K562 (cell line): ENCODE results near the gene C2CD2L. TPM values are rescaled to one million over a fixed set of nuclear protein-coding genes. Genes with fewer than 3 reads are reported as not detected.

Experiments
- CBX3 ChIP-seq, 2 experiments: IDR thresholded peaks; 1 replicate in 1 of 2; 2 replicates in 1 of 2; pipeline ENCODE4 v1.6.1; 2012; ENCODE audit warnings: inconsistent platforms in 2 of 2, low read length in 2 of 2, borderline replicate concordance in 1 of 2, control low read depth in 1 of 2
- EP400 ChIP-seq: fragments of 450-650 bp; IDR thresholded peaks from 2 replicates; pipeline ENCODE4 v1.6.1; 2017; ENCODE audit warnings: antibody characterized with exemption, mild to moderate bottlenecking, moderate library complexity
- HNRNPLL ChIP-seq: fragments of 200-400 bp; formaldehyde crosslinking; IDR thresholded peaks from 2 replicates; pipeline ENCODE4 v1.6.1; 2017; ENCODE audit warnings: low read length, low read depth, mild to moderate bottlenecking; ENCODE audit not compliant: poor library complexity, severe bottlenecking
- JUND ChIP-seq, 2 experiments: IDR thresholded peaks; 2 replicates in 1 of 2; 3 replicates in 1 of 2; pipeline ENCODE4 v1.6.1; 2011; ENCODE audit warnings: borderline replicate concordance in 2 of 2, low read depth in 2 of 2, low read length in 2 of 2, improper control_type of control experiment in 1 of 2, missing biosample characterization in 1 of 2, missing genetic modification characterization in 1 of 2, missing genetic modification reagents in 1 of 2
- L3MBTL2 ChIP-seq: fragments of 450-650 bp; IDR thresholded peaks from 2 replicates; pipeline ENCODE4 v1.6.1; 2016; ENCODE audit warnings: mild to moderate bottlenecking, moderate library complexity
- MYC ChIP-seq, 2 experiments: fragments of 250-450 bp in 1 of 2; sonication (Bioruptor Pico) in 1 of 2; IDR thresholded peaks; 2 replicates each; pipeline versions ENCODE4 v1.5.1 to v1.6.1; 2012 to 2021; ENCODE audit warnings: low read depth in 2 of 2, borderline replicate concordance in 1 of 2, improper control_type of control experiment in 1 of 2, low read length in 1 of 2, mild to moderate bottlenecking in 1 of 2, moderate library complexity in 1 of 2
- NRF1 ChIP-seq, 2 experiments: fragments of 450-650 bp; IDR thresholded peaks in 1 of 2; conservative IDR thresholded peaks in 1 of 2; 2 replicates each; pipeline ENCODE4 v1.6.1; 2014; ENCODE audit warnings: mild to moderate bottlenecking in 2 of 2
- POU5F1 ChIP-seq: fragments of 150-350 bp; IDR thresholded peaks from 2 replicates; pipeline ENCODE4 v1.6.1; 2014; ENCODE audit warnings: borderline replicate concordance, low read length, low read depth, mild to moderate bottlenecking; ENCODE audit not compliant: partially characterized antibody
- RBM22 ChIP-seq: fragments of 200-400 bp; formaldehyde crosslinking; IDR thresholded peaks from 2 replicates; pipeline ENCODE4 v1.6.1; 2018; ENCODE audit warnings: low read length, low read depth; ENCODE audit not compliant: poor library complexity, severe bottlenecking
- SAP30 ChIP-seq: fragments of 200-600 bp; sonication (generic); IDR thresholded peaks from 2 replicates; pipeline ENCODE4 v1.6.1; 2012; ENCODE audit warnings: borderline replicate concordance, low read depth, mild to moderate bottlenecking, moderate library complexity, low read length, control low read depth, inconsistent platforms; ENCODE audit not compliant: insufficient read depth, poor library complexity, severe bottlenecking
- TSC22D4 ChIP-seq: fragments of 450-650 bp; IDR thresholded peaks from 2 replicates; pipeline ENCODE4 v1.6.1; 2016; ENCODE audit warnings: missing genetic modification characterization, missing biosample characterization, control low read depth
- ZNF140 ChIP-seq: fragments of 250-450 bp; sonication (Bioruptor Pico); IDR thresholded peaks from 2 replicates; pipeline ENCODE4 v1.8.0; 2021; ENCODE audit warnings: moderate library complexity, mild to moderate bottlenecking, inconsistent platforms
- ZNF274 ChIP-seq: IDR thresholded peaks from 2 replicates; pipeline ENCODE4 v1.6.1; 2011; ENCODE audit warnings: low read depth, mild to moderate bottlenecking, low read length, moderate library complexity, borderline replicate concordance
- ZNF696 ChIP-seq: fragments of 250-450 bp; sonication (Bioruptor Pico); conservative IDR thresholded peaks from 2 replicates; pipeline ENCODE4 v1.4.0; 2020; ENCODE audit warnings: mild to moderate bottlenecking, moderate library complexity
- polyA plus RNA-seq, 8 experiments: library from polyadenylated mRNA; depleted of rRNA in 4 of 8; stranded (reverse) in 5 of 8; unstranded in 3 of 8; fragments of >200 nt; fragmentation: Nextera tagmentation in 2 of 8; fragmentation: Illumina TruSeq in 1 of 8; extraction: Ambion mirVana in 2 of 8; extraction: Trizol in 1 of 8; gene quantifications; 2 replicates each; pipeline versions ENCODE4 v1.2.1 to v1.2.3, GENCODE V29; 2011 to 2014; ENCODE audit warnings: inconsistent platforms in 1 of 8, missing spikeins in 1 of 8
- total RNA-seq, 7 experiments: library from RNA; depleted of rRNA in 6 of 7; stranded (reverse); fragments of >200 nt in 6 of 7; fragmentation: Illumina TruSeq in 2 of 7; extraction: Trizol in 2 of 7; gene quantifications; 2 replicates each; pipeline versions ENCODE4 v1.2.1 to v1.2.3, GENCODE V29; 2011 to 2021; ENCODE audit warnings: low replicate concordance in 1 of 7
- TF ChIP-seq, protein P1 (sequence below): fragments of 250-450 bp; sonication (Bioruptor Pico); IDR thresholded peaks from 2 replicates; pipeline ENCODE4 v1.4.0; 2020; ENCODE audit warnings: mild to moderate bottlenecking, moderate library complexity
- TF ChIP-seq, protein P2 (sequence below): fragments of 250-450 bp; sonication (Bioruptor Pico); IDR thresholded peaks from 2 replicates; pipeline ENCODE4 v1.5.0; 2021; ENCODE audit warnings: mild to moderate bottlenecking, borderline replicate concordance
- TF ChIP-seq, protein P3 (sequence below): fragments of 450-650 bp; IDR thresholded peaks from 2 replicates; pipeline ENCODE4 v1.6.1; 2016; ENCODE audit warnings: antibody characterized with exemption

C2CD2L gene
- total and polyA plus RNA-seq, 9 of the 15 experiments (the other 6 are each of a cell fraction or from before 2014, with no cell fraction given) = 0.66 to 41.2 (median 14.8) TPM

DNA sequence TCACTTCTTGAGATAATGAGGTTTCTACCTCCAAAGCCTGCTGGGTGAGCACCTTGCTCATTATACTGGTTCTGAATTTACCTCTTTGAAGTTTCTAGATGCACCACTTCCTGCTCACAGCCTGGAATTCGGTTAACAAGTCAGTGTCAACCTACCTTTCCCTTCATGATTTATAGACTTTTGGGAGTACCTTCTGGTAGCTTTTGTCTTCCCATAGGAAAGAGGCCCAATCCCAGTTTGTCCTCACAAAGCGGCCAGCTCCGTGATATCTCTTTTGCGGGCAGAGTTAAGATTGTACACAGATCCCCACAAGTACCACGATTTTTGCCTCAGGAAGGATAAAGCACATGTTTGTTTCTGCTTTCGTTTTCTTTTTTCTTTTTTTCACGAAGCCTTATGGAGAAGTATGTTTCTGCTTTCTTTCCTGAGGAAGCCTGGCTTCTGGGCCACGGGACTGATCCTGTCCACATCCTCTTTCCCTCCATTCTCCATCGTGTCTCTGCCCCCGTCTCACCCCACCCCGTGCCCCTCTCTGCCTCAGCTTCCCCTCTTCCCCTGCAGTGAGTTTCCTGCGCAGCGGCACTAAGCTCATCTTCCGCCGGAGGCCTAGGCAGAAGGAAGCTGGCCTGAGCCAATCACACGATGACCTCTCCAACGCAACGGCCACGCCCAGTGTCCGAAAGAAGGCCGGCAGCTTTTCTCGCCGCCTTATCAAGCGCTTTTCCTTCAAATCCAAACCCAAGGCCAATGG is 8.5 kb downstream of the C2CD2L start (continued):
- TF ChIP-seq RBM22 = no peak
- no peak for TF ChIP-seq CBX3 (IDR thresholded peaks at IDR 0.05; ENCODE audit: borderline replicate concordance in 1 of 2, low read length in 2 of 2)
- TF ChIP-seq HNRNPLL = peak; percentile 31
- no peak for TF ChIP-seq SAP30
- peak; percentile 72 to 76 for TF ChIP-seq NRF1 (conservative IDR thresholded peaks at IDR 0.05 in 1 of 2, IDR thresholded peaks at IDR 0.05 in 1 of 2)
- TF ChIP-seq, protein P1, sequence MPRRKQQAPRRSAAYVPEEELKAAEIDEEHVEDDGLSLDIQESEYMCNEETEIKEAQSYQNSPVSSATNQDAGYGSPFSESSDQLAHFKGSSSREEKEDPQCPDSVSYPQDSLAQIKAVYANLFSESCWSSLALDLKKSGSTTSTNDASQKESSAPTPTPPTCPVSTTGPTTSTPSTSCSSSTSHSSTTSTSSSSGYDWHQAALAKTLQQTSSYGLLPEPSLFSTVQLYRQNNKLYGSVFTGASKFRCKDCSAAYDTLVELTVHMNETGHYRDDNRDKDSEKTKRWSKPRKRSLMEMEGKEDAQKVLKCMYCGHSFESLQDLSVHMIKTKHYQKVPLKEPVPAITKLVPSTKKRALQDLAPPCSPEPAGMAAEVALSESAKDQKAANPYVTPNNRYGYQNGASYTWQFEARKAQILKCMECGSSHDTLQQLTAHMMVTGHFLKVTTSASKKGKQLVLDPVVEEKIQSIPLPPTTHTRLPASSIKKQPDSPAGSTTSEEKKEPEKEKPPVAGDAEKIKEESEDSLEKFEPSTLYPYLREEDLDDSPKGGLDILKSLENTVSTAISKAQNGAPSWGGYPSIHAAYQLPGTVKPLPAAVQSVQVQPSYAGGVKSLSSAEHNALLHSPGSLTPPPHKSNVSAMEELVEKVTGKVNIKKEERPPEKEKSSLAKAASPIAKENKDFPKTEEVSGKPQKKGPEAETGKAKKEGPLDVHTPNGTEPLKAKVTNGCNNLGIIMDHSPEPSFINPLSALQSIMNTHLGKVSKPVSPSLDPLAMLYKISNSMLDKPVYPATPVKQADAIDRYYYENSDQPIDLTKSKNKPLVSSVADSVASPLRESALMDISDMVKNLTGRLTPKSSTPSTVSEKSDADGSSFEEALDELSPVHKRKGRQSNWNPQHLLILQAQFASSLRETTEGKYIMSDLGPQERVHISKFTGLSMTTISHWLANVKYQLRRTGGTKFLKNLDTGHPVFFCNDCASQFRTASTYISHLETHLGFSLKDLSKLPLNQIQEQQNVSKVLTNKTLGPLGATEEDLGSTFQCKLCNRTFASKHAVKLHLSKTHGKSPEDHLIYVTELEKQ = no peak
- no peak for TF ChIP-seq POU5F1
- TF ChIP-seq ZNF696 = no peak
- TF ChIP-seq TSC22D4 (tag) = no peak
- no peak for TF ChIP-seq ZNF140
- TF ChIP-seq JUND (IDR thresholded peaks at IDR 0.05; ENCODE audit: borderline replicate concordance, low read depth, low read length) = no peak
- no peak for TF ChIP-seq JUND (tag; IDR thresholded peaks at IDR 0.05; ENCODE audit: borderline replicate concordance, low read depth, low read length)
- no peak for TF ChIP-seq ZNF274
- TF ChIP-seq L3MBTL2 = peak; percentile 42
- TF ChIP-seq EP400 = peak; percentile 30; the same call in 1 of the 2 replicates
- TF ChIP-seq, protein P2, sequence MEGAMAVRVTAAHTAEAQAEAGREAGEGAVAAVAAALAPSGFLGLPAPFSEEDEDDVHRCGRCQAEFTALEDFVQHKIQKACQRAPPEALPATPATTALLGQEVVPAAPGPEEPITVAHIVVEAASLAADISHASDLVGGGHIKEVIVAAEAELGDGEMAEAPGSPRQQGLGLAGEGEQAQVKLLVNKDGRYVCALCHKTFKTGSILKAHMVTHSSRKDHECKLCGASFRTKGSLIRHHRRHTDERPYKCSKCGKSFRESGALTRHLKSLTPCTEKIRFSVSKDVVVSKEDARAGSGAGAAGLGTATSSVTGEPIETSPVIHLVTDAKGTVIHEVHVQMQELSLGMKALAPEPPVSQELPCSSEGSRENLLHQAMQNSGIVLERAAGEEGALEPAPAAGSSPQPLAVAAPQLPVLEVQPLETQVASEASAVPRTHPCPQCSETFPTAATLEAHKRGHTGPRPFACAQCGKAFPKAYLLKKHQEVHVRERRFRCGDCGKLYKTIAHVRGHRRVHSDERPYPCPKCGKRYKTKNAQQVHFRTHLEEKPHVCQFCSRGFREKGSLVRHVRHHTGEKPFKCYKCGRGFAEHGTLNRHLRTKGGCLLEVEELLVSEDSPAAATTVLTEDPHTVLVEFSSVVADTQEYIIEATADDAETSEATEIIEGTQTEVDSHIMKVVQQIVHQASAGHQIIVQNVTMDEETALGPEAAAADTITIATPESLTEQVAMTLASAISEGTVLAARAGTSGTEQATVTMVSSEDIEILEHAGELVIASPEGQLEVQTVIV (CRISPR knock-in tag) = no peak
- TF ChIP-seq MYC (IDR thresholded peaks at IDR 0.05; ENCODE audit: low read depth, low read length) = 0 out of 2 replicates have a peak, but pooled peaks have one; percentile 6
- no peak for TF ChIP-seq MYC (CRISPR knock-in tag; IDR thresholded peaks at IDR 0.05; ENCODE audit: borderline replicate concordance, low read depth)
- TF ChIP-seq, protein P3, sequence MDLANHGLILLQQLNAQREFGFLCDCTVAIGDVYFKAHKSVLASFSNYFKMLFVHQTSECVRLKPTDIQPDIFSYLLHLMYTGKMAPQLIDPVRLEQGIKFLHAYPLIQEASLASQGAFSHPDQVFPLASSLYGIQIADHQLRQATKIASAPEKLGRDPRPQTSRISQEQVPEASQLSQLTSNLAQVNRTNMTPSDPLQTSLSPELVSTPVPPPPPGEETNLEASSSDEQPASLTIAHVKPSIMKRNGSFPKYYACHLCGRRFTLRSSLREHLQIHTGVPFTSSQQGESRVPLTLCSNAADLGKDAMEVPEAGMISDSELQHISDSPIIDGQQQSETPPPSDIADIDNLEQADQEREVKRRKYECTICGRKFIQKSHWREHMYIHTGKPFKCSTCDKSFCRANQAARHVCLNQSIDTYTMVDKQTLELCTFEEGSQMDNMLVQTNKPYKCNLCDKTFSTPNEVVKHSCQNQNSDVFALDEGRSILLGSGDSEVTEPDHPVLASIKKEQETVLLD = no peak
